OCI-LY3 (cell line): Measurements from ENCODE around the gene GSC2.

Experiments used
- H2AFZ ChIP-seq: fragments of 200-600, 300-600 bp; shearing (Covaris generic); 2 replicates; pipeline ENCODE4 v1.6.0; 2014; ENCODE audit warnings: antibody characterized with exemption, low read depth, low read length
- H3K27ac ChIP-seq: fragments of 200-600, 300-600 bp; sonication (generic); 2 replicates; pipeline ENCODE4 v1.5.1; 2014; ENCODE audit warnings: mild to moderate bottlenecking, low read length, moderate library complexity, mixed read lengths
- H3K27me3 ChIP-seq: fragments of 200-600, 300-600 bp; sonication (generic); 2 replicates; pipeline ENCODE4 v1.6.1; 2014; ENCODE audit warnings: low read depth, low read length, mixed read lengths
- H3K36me3 ChIP-seq: fragments of 200-600, 300-600 bp; sonication (generic); replicated peaks from 2 replicates; pipeline ENCODE3; 2014; ENCODE audit warnings: low read depth, low read length, mixed read lengths
- H3K4me1 ChIP-seq: fragments of 300-600, 200-600 bp; sonication (generic); 2 replicates; pipeline ENCODE4 v1.6.1; 2014; ENCODE audit warnings: low read length, mixed read lengths
- H3K4me2 ChIP-seq: fragments of 200-600, 300-600 bp; sonication (generic); 2 replicates; pipeline ENCODE4 v1.6.1; 2014; ENCODE audit warnings: low read length, mixed read lengths
- H3K4me3 ChIP-seq: fragments of 300-600, 200-600 bp; sonication (generic); 2 replicates; pipeline ENCODE4 v1.5.1; 2014; ENCODE audit warnings: antibody characterized with exemption, mild to moderate bottlenecking, low read length, moderate library complexity
- H3K79me2 ChIP-seq: fragments of 300-600, 200-600 bp; shearing (Covaris generic); 2 replicates; pipeline ENCODE4 v1.6.1; 2014; ENCODE audit warnings: mild to moderate bottlenecking, low read length, mixed read lengths
- H3K9ac ChIP-seq: fragments of 300-600, 200-600 bp; shearing (Covaris generic); 2 replicates; pipeline ENCODE4 v1.6.0; 2014; ENCODE audit warnings: mild to moderate bottlenecking, low read length, moderate library complexity
- H3K9me3 ChIP-seq: fragments of 200-600, 300-600 bp; shearing (Covaris generic); 2 replicates; pipeline ENCODE4 v1.6.1; 2014; ENCODE audit warnings: low read length, mixed read lengths; ENCODE audit not compliant: insufficient read depth
- H4K20me1 ChIP-seq: fragments of 200-600, 300-600 bp; sonication (generic); 2 replicates; pipeline ENCODE4 v1.6.1; 2016; ENCODE audit warnings: low read length, mixed read lengths; ENCODE audit not compliant: insufficient read depth
- CTCF ChIP-seq: fragments of 200-600, 300-600 bp; sonication (generic); IDR thresholded peaks from 2 replicates; pipeline ENCODE4 v1.5.1; 2014; ENCODE audit warnings: antibody characterized with exemption, low read length, low read depth
- EZH2phosphoT487 ChIP-seq: fragments of 200-600 bp; shearing (Covaris generic); IDR thresholded peaks from 2 replicates; pipeline ENCODE4 v1.6.1; 2018; ENCODE audit warnings: antibody characterized with exemption, mixed run types, low read depth

The GSC2 gene

GRCh38 chr22:19136915-19137314 lies 13.2 kb downstream of the GSC2 start:
- Histone ChIP-seq H3K4me1 (no peaks in the 10 kb centered on the region), H3K79me2 (no peaks in the 10 kb centered on the region), H3K4me2 (no peak overlapping the region), H3K9ac (no peak overlapping the region), H3K4me3 (no peak overlapping the region), H3K9me3 (no peaks in the 10 kb centered on the region), H4K20me1 (no peaks in the 10 kb centered on the region), H2AFZ (no peak overlapping the region), H3K27me3 (no peaks in the 10 kb centered on the region), H3K36me3 (peaks cover 64% of the 10 kb centered on the region), H3K27ac (no peak overlapping the region)
- TF ChIP-seq EZH2phosphoT487: no peak
- TF ChIP-seq CTCF: no peak

DNA sequence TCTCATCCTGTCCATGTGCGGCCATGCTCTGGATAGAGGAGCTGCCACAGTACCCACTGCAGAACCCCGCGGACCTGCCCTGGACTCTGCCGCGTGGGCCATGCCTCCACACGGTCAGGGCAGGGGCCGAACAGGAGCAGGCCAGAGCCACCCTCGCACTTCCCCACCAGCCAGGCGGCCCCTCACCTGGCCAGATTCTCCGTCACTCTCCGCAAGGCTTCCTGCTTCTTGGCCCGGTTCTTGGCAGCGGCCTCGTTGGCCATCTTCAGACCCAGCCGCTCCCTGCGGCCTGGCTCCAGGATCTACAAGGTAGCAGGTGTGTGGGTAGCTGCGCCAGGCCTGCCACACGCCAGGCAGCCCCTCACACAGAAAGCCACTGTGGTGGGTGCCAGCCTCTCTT lies 15.2 kb downstream of the GSC2 start:
- H3K4me2 ChIP-seq: no peak overlapping the region
- no peak overlapping the region for H2AFZ ChIP-seq
- TF ChIP-seq EZH2phosphoT487 (no peak), CTCF (no peak)

DNA sequence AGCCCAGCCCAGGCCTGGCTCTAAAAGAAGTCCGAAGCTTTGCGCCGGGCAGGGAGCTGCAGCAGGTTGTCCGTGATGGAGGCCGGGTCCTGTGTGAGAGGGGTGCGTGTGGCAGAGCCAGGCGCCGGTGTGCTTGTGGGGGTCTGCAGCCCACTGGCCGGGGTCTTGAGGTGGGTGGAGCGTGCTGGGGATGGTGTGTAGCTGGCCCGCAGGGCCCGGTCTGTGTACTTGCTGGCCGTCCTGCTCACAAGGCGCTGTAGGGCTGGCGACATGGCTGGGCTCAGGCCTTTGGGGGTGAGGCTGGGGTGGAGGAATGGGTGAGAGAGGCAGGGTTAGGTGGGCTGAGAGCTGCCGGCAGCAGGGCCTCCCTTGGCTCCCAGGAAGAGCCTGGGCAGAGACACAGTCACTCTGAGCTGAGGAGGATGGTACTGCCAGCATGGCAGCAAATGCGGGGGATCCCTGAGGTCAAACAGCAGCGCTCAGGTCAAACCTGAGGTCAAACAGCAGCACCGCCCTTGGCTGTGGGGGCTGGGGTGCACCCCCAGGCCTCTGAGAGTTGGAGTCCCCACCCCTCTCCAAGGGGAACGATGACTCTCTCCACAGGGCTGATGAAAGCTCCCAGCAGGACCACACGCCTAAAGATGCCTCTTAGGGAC lies 15.8 kb downstream of the GSC2 start:
- Histone ChIP-seq H4K20me1 (no peaks in the 10 kb centered on the region), H3K4me3 (no peak overlapping the region), H3K27me3 (no peaks in the 10 kb centered on the region), H2AFZ (no peak overlapping the region), H3K4me2 (no peak overlapping the region), H3K4me1 (no peaks in the 10 kb centered on the region), H3K27ac (no peak overlapping the region), H3K9ac (no peak overlapping the region), H3K9me3 (no peaks in the 10 kb centered on the region), H3K79me2 (no peaks in the 10 kb centered on the region), H3K36me3 (peaks cover 45% of the 10 kb centered on the region)
- TF ChIP-seq CTCF: no peak
- no peak for TF ChIP-seq EZH2phosphoT487

More for the DNA sequence above, 15.2 kb downstream of the GSC2 start:
- Histone ChIP-seq H3K9ac (no peak overlapping the region), H3K27me3 (no peaks in the 10 kb centered on the region), H3K79me2 (no peaks in the 10 kb centered on the region), H4K20me1 (no peaks in the 10 kb centered on the region), H3K9me3 (no peaks in the 10 kb centered on the region), H3K4me1 (no peaks in the 10 kb centered on the region), H3K27ac (no peak overlapping the region), H3K4me3 (no peak overlapping the region), H3K36me3 (peaks cover 50% of the 10 kb centered on the region)

GRCh38 chr22:19133561-19133960 lies 16.5 kb downstream of the GSC2 start:
- no peak overlapping the region for H3K4me2 ChIP-seq
- H3K27me3 ChIP-seq: no peaks in the 10 kb centered on the region
- no peak overlapping the region for H3K9ac ChIP-seq
- no peak overlapping the region for H3K4me3 ChIP-seq
- TF ChIP-seq EZH2phosphoT487 (no peak), CTCF (no peak)
- no peaks in the 10 kb centered on the region for H3K9me3 ChIP-seq
- H4K20me1 ChIP-seq: no peaks in the 10 kb centered on the region
- H3K4me1 ChIP-seq: no peaks in the 10 kb centered on the region
- H2AFZ ChIP-seq: no peak overlapping the region
- peaks cover 38% of the 10 kb centered on the region for H3K36me3 ChIP-seq
- H3K27ac ChIP-seq: no peak overlapping the region
- H3K79me2 ChIP-seq: no peaks in the 10 kb centered on the region
